Neural cell (in vitro differentiated cells): ENCODE results near the gene C20orf144.

Source experiments
- CTCF ChIP-seq: fragments of 450-650 bp; IDR thresholded peaks from 2 replicates; pipeline ENCODE4 v1.5.1; 2014; ENCODE audit warnings: antibody characterized with exemption, mild to moderate bottlenecking, moderate library complexity; ENCODE audit not compliant: poor library complexity, severe bottlenecking
- EP300 ChIP-seq: fragments of 450-650 bp; conservative IDR thresholded peaks from 2 replicates; pipeline ENCODE4 v1.6.1; 2014; ENCODE audit warnings: antibody characterized with exemption, mild to moderate bottlenecking, moderate library complexity; ENCODE audit not compliant: poor library complexity, severe bottlenecking

GRCh38 chr20:33667676-33668465, 5.7 kb downstream of the C20orf144 start:
- TF ChIP-seq EP300 (no peak), CTCF (peak; percentile 58)
